B cell (primary cell): ENCODE data around the gene COLEC12. TPM values are rescaled to one million over a fixed set of nuclear protein-coding genes. Genes with fewer than 3 reads are reported as not detected.

Source experiments
- ATAC-seq: fragments of 200-7000 bp; cut with Tn5 transposase; one replicate; pipeline ENCODE4 v1.10.0; 2021; ENCODE audit warnings: low read depth, mild to moderate bottlenecking, moderate number of reproducible peaks, moderate library complexity
- CTCF ChIA-PET: fragments of 350-600 bp; sonication (Branson Sonifier 250); formaldehyde crosslinking; loops from one replicate; lab custom pipeline; 2021; ENCODE audit warnings: antibody characterized with exemption, inconsistent platforms; lab: Charles Lee
- POLR2A ChIA-PET: fragments of 350-600 bp; sonication (Branson Sonifier 250); formaldehyde crosslinking; loops from one replicate; lab custom pipeline; 2021; ENCODE audit warnings: antibody characterized with exemption; lab: Charles Lee
- DNase-seq: peaks from one replicate; pipeline ENCODE4 v3.0.0; 2013
- H2AFZ ChIP-seq: 2 replicates; pipeline ENCODE4 v1.6.1; 2012; ENCODE audit warnings: mild to moderate bottlenecking, low read depth, low read length; ENCODE audit not compliant: insufficient read depth, poor library complexity, severe bottlenecking
- H3K27ac ChIP-seq, 2 donors: 1 replicate in 1 of 2; 2 replicates in 1 of 2; pipeline ENCODE4 v1.5.1; 2012 to 2013; ENCODE audit warnings: low read length in 2 of 2, mild to moderate bottlenecking in 2 of 2, moderate library complexity in 1 of 2
- H3K27me3 ChIP-seq, 4 experiments: fragments of 200-600 bp in 1 of 4; sonication (generic) in 1 of 4; replicated peaks in 1 of 4; 1 replicate in 2 of 4; 2 replicates in 2 of 4; pipeline versions ENCODE4 v1.6.1 to v1.7.0; 2013 to 2016; ENCODE audit warnings: low read length in 3 of 4, mild to moderate bottlenecking in 2 of 4, mixed read lengths in 1 of 4, moderate library complexity in 1 of 4; ENCODE audit not compliant: insufficient read depth in 4 of 4, control insufficient read depth in 3 of 4; ENCODE audit errors: control extremely low read depth in 1 of 4
- H3K36me3 ChIP-seq, 2 experiments: replicated peaks in 1 of 2; 1 replicate in 1 of 2; 2 replicates in 1 of 2; pipeline versions ENCODE4 v1.6.1 to v1.7.1; 2013; ENCODE audit warnings: low read length in 1 of 2; ENCODE audit not compliant: insufficient read depth in 2 of 2, control insufficient read depth in 1 of 2; ENCODE audit errors: control extremely low read depth in 1 of 2, extremely low read depth in 1 of 2
- H3K4me1 ChIP-seq, 2 donors: fragments of 200-600 bp in 1 of 2; sonication (generic) in 1 of 2; 1 replicate in 1 of 2; 2 replicates in 1 of 2; pipeline versions ENCODE4 v1.5.1 to v1.6.1; 2013 to 2017; ENCODE audit warnings: low read length in 2 of 2; ENCODE audit not compliant: control insufficient read depth in 2 of 2, insufficient read depth in 2 of 2
- H3K4me2 ChIP-seq: replicated peaks from 2 replicates; pipeline ENCODE3; 2012; ENCODE audit warnings: mild to moderate bottlenecking, low read depth, low read length; ENCODE audit not compliant: poor library complexity, severe bottlenecking
- H3K4me3 ChIP-seq, 5 experiments: fragments of 200-600 bp in 1 of 5; sonication (generic) in 1 of 5; 1 replicate in 3 of 5; 2 replicates in 2 of 5; pipeline versions ENCODE4 v1.5.1 to v1.7.0; 2011 to 2016; ENCODE audit warnings: low read length in 4 of 5, mild to moderate bottlenecking in 4 of 5, low read depth in 2 of 5, control low read depth in 1 of 5, moderate library complexity in 1 of 5; ENCODE audit not compliant: insufficient read depth in 1 of 5; ENCODE audit errors: control extremely low read depth in 1 of 5, extremely low read depth in 1 of 5
- H3K79me2 ChIP-seq: fragments of 200-600 bp; sonication (generic); one replicate; pipeline ENCODE4 v1.6.0; 2016; ENCODE audit warnings: low read length; ENCODE audit not compliant: control insufficient read depth, insufficient read depth
- H3K9ac ChIP-seq: fragments of 200-600 bp; sonication (generic); 2 replicates; pipeline ENCODE4 v1.6.1; 2017; ENCODE audit warnings: mild to moderate bottlenecking, low read length, moderate library complexity
- H3K9me3 ChIP-seq, 3 donors: one replicate each; pipeline versions ENCODE4 v1.6.1 to v1.7.1; 2013; ENCODE audit warnings: low read length in 2 of 3; ENCODE audit not compliant: control insufficient read depth in 2 of 3, insufficient read depth in 1 of 3; ENCODE audit errors: control extremely low read depth in 1 of 3
- H4K20me1 ChIP-seq: 2 replicates; pipeline ENCODE4 v1.6.0; 2012; ENCODE audit warnings: mild to moderate bottlenecking, low read length; ENCODE audit not compliant: insufficient read depth, control insufficient read depth, poor library complexity, severe bottlenecking
- H3K27ac Mint-ChIP-seq: one replicate; pipeline ENCODE4 v1.8.0; 2021; ENCODE audit warnings: mixed read lengths
- H3K27me3 Mint-ChIP-seq: one replicate; pipeline ENCODE4 v1.8.0; 2021; ENCODE audit warnings: mixed read lengths
- H3K4me1 Mint-ChIP-seq: one replicate; pipeline ENCODE4 v1.8.0; 2021; ENCODE audit warnings: mixed read lengths
- H3K4me3 Mint-ChIP-seq: one replicate; pipeline ENCODE4 v1.8.0; 2021; ENCODE audit warnings: mixed read lengths
- H3K9me3 Mint-ChIP-seq: one replicate; pipeline ENCODE4 v1.8.0; 2022; ENCODE audit warnings: mixed read lengths; ENCODE audit not compliant: insufficient read depth
- EZH2 ChIP-seq: IDR thresholded peaks from 2 replicates; pipeline ENCODE4 v1.6.1; 2012; ENCODE audit warnings: borderline replicate concordance, low read depth, mild to moderate bottlenecking, moderate library complexity, low read length; ENCODE audit not compliant: insufficient read depth, poor library complexity, severe bottlenecking
- WGBS: methylation state at CpG from one replicate; pipeline ENCODE4 v1.1.5; 2013; ENCODE audit warnings: missing lambda C conversion rate; ENCODE audit not compliant: insufficient coverage; 5-methylcytosine and 5-hydroxymethylcytosine counted together
- intact Hi-C: fragments of 100-400 bp; cut with micrococcal nuclease; formaldehyde crosslinking; loops from one replicate; pipeline ENCODE4 v1.10.0; 2022
- polyA plus RNA-seq: library from polyadenylated mRNA; depleted of rRNA; stranded (reverse); fragments of >200 nt; gene quantifications from 2 replicates; pipeline ENCODE4 v1.2.3, GENCODE V29; 2012
- total RNA-seq, 2 donors: library from RNA; stranded (reverse); fragments of 120-200 nt in 1 of 2; gene quantifications; 1 replicate in 1 of 2; 2 replicates in 1 of 2; pipeline versions ENCODE4 v1.2.3 to v1.2.4, GENCODE V29; 2013 to 2022
- TF ChIP-seq, protein P1 (sequence below): fragments of 200-600 bp; IDR thresholded peaks from one replicate; pipeline ENCODE4 v1.8.0; 2022; ENCODE audit warnings: antibody characterized with exemption, mild to moderate bottlenecking

Gene COLEC12
- total and polyA plus RNA-seq, 2 donors (not counting 1 experiment from before 2014, with no cell fraction given), result not detected

DNA sequence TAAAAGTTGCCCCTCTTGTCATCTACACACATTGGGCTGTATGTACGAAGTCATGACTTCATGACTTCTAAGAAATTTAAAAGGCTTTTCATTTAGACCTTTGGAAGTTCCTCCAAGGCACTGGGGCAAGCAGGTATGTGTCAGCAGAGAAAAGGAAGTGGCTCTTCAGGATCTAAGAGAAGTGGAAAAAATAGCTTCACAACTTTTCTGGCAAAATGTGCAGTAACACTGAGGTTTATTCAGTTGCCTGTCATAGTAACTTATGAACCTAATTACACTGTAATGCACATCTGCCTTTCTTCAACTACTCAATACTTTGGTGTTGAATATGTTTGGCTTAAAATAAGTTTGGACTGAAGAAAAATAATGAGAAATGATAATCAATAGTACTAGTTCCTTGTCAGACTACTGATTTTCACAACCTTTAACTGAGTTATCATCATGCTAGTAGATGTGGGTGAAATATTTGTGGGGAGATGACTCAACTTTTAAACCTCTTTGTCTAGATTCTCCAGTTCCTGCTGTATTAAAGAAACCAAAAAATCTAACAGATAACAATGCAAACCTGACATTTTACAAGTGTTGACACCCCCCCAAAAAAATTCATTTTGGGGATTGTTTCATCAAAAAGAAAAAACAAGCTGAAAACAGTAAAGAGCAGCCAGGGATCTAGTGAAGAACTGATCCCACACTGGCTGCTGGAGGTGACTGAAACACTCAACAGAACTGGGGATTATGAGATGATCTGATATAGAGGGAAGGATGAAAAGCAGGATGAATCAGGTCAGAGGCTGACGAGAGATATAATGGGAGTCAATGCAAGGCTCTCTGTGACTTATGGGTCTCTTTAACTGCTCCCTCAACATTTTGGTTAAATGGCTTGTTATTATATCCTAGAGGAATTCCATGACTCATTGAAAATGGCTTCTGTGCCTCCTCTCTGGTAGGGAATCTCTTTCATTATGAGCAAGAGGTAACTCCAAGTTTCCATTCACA lies 84.6 kb downstream of the COLEC12 start:
- Histone ChIP-seq H3K4me2 (no peak overlapping the region), H2AFZ (no peak overlapping the region), H3K27me3 (no peaks in the 10 kb centered on the region), H3K9me3 (no peaks in the 10 kb centered on the region), H3K36me3 (no peaks in the 10 kb centered on the region), H3K4me3 (no peak overlapping the region), H3K79me2 (no peaks in the 10 kb centered on the region), H3K9ac (no peak overlapping the region), H3K4me1 (no peaks in the 10 kb centered on the region), H4K20me1 (no peaks in the 10 kb centered on the region), H3K27ac (no peak overlapping the region)
- Mint-ChIP-seq H3K9me3 (no peaks in the 10 kb centered on the region), H3K4me1 (no peaks in the 10 kb centered on the region), H3K27me3 (peaks cover 3% of the 10 kb centered on the region), H3K4me3 (no peak overlapping the region), H3K27ac (no peak overlapping the region)
- ChIA-PET CTCF (no interaction called here), POLR2A (no interaction called here)
- ATAC-seq (no peak), DNase-seq (no peak)
- intact Hi-C loops, result no loop called here
- WGBS, result no CpG with 5 or more reads among the region's 2 CpGs
- TF ChIP-seq, protein P1, sequence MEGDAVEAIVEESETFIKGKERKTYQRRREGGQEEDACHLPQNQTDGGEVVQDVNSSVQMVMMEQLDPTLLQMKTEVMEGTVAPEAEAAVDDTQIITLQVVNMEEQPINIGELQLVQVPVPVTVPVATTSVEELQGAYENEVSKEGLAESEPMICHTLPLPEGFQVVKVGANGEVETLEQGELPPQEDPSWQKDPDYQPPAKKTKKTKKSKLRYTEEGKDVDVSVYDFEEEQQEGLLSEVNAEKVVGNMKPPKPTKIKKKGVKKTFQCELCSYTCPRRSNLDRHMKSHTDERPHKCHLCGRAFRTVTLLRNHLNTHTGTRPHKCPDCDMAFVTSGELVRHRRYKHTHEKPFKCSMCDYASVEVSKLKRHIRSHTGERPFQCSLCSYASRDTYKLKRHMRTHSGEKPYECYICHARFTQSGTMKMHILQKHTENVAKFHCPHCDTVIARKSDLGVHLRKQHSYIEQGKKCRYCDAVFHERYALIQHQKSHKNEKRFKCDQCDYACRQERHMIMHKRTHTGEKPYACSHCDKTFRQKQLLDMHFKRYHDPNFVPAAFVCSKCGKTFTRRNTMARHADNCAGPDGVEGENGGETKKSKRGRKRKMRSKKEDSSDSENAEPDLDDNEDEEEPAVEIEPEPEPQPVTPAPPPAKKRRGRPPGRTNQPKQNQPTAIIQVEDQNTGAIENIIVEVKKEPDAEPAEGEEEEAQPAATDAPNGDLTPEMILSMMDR, result no peak
- TF ChIP-seq EZH2, result no peak

DNA sequence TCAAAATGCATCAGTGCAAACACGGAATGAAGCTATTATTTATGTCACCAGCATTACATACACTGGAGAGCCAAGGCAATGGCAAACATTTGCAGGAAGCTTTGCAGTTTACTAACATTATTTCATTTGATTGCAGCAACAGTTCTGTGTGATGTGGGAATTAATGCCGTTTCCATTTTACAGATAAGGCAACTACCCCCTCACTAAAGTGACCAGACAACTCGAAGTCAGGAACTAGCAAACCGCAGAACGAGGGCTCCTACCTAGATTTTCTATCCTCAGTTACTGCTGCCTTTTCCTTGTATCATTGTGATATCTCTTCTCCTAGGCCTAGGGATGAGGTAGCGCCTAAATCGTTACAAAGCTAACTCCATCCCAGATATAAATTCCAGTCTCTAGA lies 85.5 kb downstream of the COLEC12 start:
- no peaks in the 10 kb centered on the region for H3K9me3 Mint-ChIP-seq
- H3K36me3 ChIP-seq, result no peaks in the 10 kb centered on the region
- intact Hi-C loops, result no loop called here
- no peak overlapping the region for H3K27ac Mint-ChIP-seq
- no peaks in the 10 kb centered on the region for H3K9me3 ChIP-seq
- H3K4me3 Mint-ChIP-seq, result no peak overlapping the region
- H3K27ac ChIP-seq, result no peak overlapping the region
- H3K27me3 Mint-ChIP-seq, result peaks cover 4% of the 10 kb centered on the region
- CTCF ChIA-PET, result no interaction called here
- DNase-seq, result no peak
- no peak overlapping the region for H2AFZ ChIP-seq
- WGBS, result 93% methylated on average over 3 of the region's 7 CpGs
- H3K4me1 ChIP-seq, result no peaks in the 10 kb centered on the region
- H3K4me1 Mint-ChIP-seq, result no peaks in the 10 kb centered on the region
- no peak for ATAC-seq
- H3K4me3 ChIP-seq, result no peak overlapping the region
- H3K27me3 ChIP-seq, result no peaks in the 10 kb centered on the region
- H3K4me2 ChIP-seq, result no peak overlapping the region
- H3K9ac ChIP-seq, result no peak overlapping the region
- TF ChIP-seq, protein P1, result no peak
- no peak for TF ChIP-seq EZH2
- POLR2A ChIA-PET, result no interaction called here
- no peaks in the 10 kb centered on the region for H4K20me1 ChIP-seq
- H3K79me2 ChIP-seq, result no peaks in the 10 kb centered on the region
